GM23338 (cell line): ENCODE results near the gene SPARC. TPM values are rescaled to one million over a fixed set of nuclear protein-coding genes. Genes with fewer than 3 reads are reported as not detected.
A peak's percentile ranks its signal among the peaks of the same experiment; 100 is the strongest.

ENCODE experiments used
- ATAC-seq: fragments of 200-7000 bp; cut with Tn5 transposase; 3 replicates; pipeline ENCODE4 v1.9.1; 2020
- DNase-seq: peaks from one replicate; pipeline ENCODE4 v3.0.0-alpha.2; 2015; ENCODE audit warnings: low spot score
- H2AFZ ChIP-seq: fragments of 200-600 bp; sonication (generic); 2 replicates; pipeline ENCODE4 v1.8.0; 2016; ENCODE audit warnings: antibody characterized with exemption, mild to moderate bottlenecking, moderate library complexity
- H3F3A ChIP-seq: fragments of 200-600 bp; sonication (generic); replicated peaks from 2 replicates; pipeline ENCODE4 v1.8.0; 2017; ENCODE audit warnings: antibody characterized with exemption, mixed run types, low read depth
- H3K27ac ChIP-seq: fragments of 200-600 bp; sonication (generic); 2 replicates; pipeline ENCODE4 v1.6.1; 2016; ENCODE audit warnings: low read depth
- H3K27me3 ChIP-seq: fragments of 200-600 bp; sonication (generic); 2 replicates; pipeline ENCODE4 v1.8.0; 2016; ENCODE audit warnings: mild to moderate bottlenecking, mixed run types, moderate library complexity; ENCODE audit not compliant: insufficient read depth
- H3K36me3 ChIP-seq: fragments of 200-600 bp; sonication (generic); 2 replicates; pipeline ENCODE4 v1.8.0; 2016; ENCODE audit warnings: mild to moderate bottlenecking; ENCODE audit not compliant: insufficient read depth
- H3K4me1 ChIP-seq: fragments of 200-600 bp; sonication (generic); 2 replicates; pipeline ENCODE4 v1.8.0; 2016; ENCODE audit warnings: mild to moderate bottlenecking, moderate library complexity; ENCODE audit not compliant: insufficient read depth
- H3K4me2 ChIP-seq: fragments of 200-600 bp; sonication (generic); 2 replicates; pipeline ENCODE4 v1.7.1; 2017; ENCODE audit warnings: mixed run types
- H3K4me3 ChIP-seq: fragments of 200-600 bp; sonication (generic); 2 replicates; pipeline ENCODE4 v1.6.1; 2016; ENCODE audit warnings: mixed run types
- H3K79me2 ChIP-seq: fragments of 200-600 bp; sonication (generic); replicated peaks from 2 replicates; pipeline ENCODE4 v1.8.0; 2017; ENCODE audit warnings: mild to moderate bottlenecking; ENCODE audit not compliant: insufficient read depth
- H3K9me2 ChIP-seq: fragments of 200-600 bp; sonication (generic); 2 replicates; pipeline ENCODE4 v1.8.0; 2017; ENCODE audit not compliant: insufficient read depth
- H4K20me1 ChIP-seq: fragments of 200-600 bp; sonication (generic); replicated peaks from 2 replicates; pipeline ENCODE4 v1.8.0; 2017; ENCODE audit warnings: mild to moderate bottlenecking; ENCODE audit not compliant: insufficient read depth
- H3K27ac Mint-ChIP-seq: 2 replicates; pipeline ENCODE4 v1.8.0; 2020; ENCODE audit warnings: inconsistent platforms, mild to moderate bottlenecking, moderate library complexity, mixed read lengths
- H3K27me3 Mint-ChIP-seq: 3 replicates; pipeline ENCODE4 v1.8.0; 2022; ENCODE audit warnings: low read depth, mild to moderate bottlenecking, moderate library complexity, mixed read lengths, inconsistent platforms; ENCODE audit not compliant: insufficient read depth, poor library complexity
- H3K36me3 Mint-ChIP-seq: 3 replicates; pipeline ENCODE4 v1.8.0; 2021; ENCODE audit warnings: low read depth, mild to moderate bottlenecking, inconsistent platforms, moderate library complexity, mixed read lengths
- H3K4me1 Mint-ChIP-seq: 3 replicates; pipeline ENCODE4 v1.8.0; 2020; ENCODE audit warnings: mild to moderate bottlenecking, inconsistent platforms, mixed read lengths
- H3K4me3 Mint-ChIP-seq: 3 replicates; pipeline ENCODE4 v1.8.0; 2021; ENCODE audit warnings: moderate library complexity, mild to moderate bottlenecking, inconsistent platforms, mixed read lengths
- H3K9me3 Mint-ChIP-seq: 3 replicates; pipeline ENCODE4 v1.8.0; 2020; ENCODE audit warnings: moderate library complexity, mild to moderate bottlenecking, inconsistent platforms, mixed read lengths
- CREB1 ChIP-seq: fragments of 250-450 bp; sonication (Bioruptor Pico); IDR thresholded peaks from 2 replicates; pipeline ENCODE4 v1.5.0; 2020; ENCODE audit warnings: low read depth, mild to moderate bottlenecking, moderate library complexity
- EZH2 ChIP-seq: fragments of 200-600 bp; sonication (generic); IDR thresholded peaks from one replicate; pipeline ENCODE4 v1.8.0; 2017; ENCODE audit warnings: antibody characterized with exemption, mild to moderate bottlenecking, low read depth; ENCODE audit not compliant: unreplicated experiment
- EZH2phosphoT487 ChIP-seq: fragments of 200-600 bp; sonication (generic); IDR thresholded peaks from one replicate; pipeline ENCODE4 v1.8.1; 2018; ENCODE audit warnings: antibody characterized with exemption; ENCODE audit not compliant: unreplicated experiment
- JUNB ChIP-seq: IDR thresholded peaks from one replicate; pipeline ENCODE4 v1.6.1; 2016; ENCODE audit warnings: antibody characterized with exemption; ENCODE audit not compliant: unreplicated experiment
- NANOG ChIP-seq: IDR thresholded peaks from 2 replicates; pipeline ENCODE4 v1.6.1; 2016; ENCODE audit warnings: antibody characterized with exemption, borderline replicate concordance
- STAT1 ChIP-seq: IDR thresholded peaks from one replicate; pipeline ENCODE4 v1.6.1; 2016; ENCODE audit warnings: antibody characterized with exemption; ENCODE audit not compliant: unreplicated experiment
- ZNF114 ChIP-seq: fragments of 250-450 bp; sonication (Bioruptor Pico); IDR thresholded peaks from 2 replicates; pipeline ENCODE4 v1.5.0; 2020; ENCODE audit warnings: mild to moderate bottlenecking, moderate library complexity
- ZNF331 ChIP-seq: fragments of 250-450 bp; sonication (Bioruptor Pico); IDR thresholded peaks from 2 replicates; pipeline ENCODE4 v1.5.0; 2020; ENCODE audit warnings: low read depth, mild to moderate bottlenecking, moderate library complexity
- ZNF462 ChIP-seq: fragments of 250-450 bp; sonication (Bioruptor Pico); IDR thresholded peaks from 2 replicates; pipeline ENCODE4 v1.5.0; 2020; ENCODE audit warnings: mild to moderate bottlenecking, moderate library complexity
- polyA plus RNA-seq: library from polyadenylated mRNA; unstranded; fragments of >200 nt; fragmentation: Nextera tagmentation; extraction: Ambion mirVana; gene quantifications from 2 replicates; pipeline ENCODE4 v1.2.1, GENCODE V29; 2016
- total RNA-seq: library from RNA; depleted of rRNA; stranded (reverse); fragments of >200 nt; shearing (Covaris generic); gene quantifications from 2 replicates; pipeline ENCODE4 v1.2.3, GENCODE V29; 2014
- TF ChIP-seq, protein P1 (sequence below): IDR thresholded peaks from one replicate; pipeline ENCODE4 v1.6.1; 2018; ENCODE audit warnings: antibody characterized with exemption; ENCODE audit not compliant: unreplicated experiment
- TF ChIP-seq, protein P2 (sequence below): IDR thresholded peaks from 2 replicates; pipeline ENCODE4 v1.6.1; 2016; ENCODE audit warnings: antibody characterized with exemption

SPARC gene
- total and polyA plus RNA-seq, 2 experiments from 2014 or later, result 218 to 225 TPM

DNA sequence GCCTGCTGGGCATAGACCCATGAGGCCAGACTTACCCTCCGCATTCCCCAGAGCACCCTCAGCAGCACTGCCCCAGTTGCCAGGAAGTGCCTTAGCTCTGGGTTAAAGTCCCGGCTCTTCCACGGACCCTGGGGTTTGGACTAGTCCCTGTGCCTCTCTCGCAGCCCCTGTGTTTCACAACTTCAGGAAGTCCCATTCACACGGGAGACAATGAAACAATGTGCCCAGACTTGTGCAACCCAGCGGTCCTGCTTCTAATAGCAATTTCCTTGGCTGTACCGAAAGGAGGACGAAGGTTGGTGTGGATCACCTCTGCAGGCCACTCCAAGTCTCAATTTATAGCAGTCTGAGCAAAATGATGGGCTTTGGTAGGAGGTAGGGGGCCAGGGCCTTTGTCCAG is 53.8 kb downstream of the SPARC start:
- Mint-ChIP-seq H3K4me3 (no peak overlapping the region), H3K27me3 (peaks cover 2% of the 10 kb centered on the region), H3K36me3 (no peaks in the 10 kb centered on the region), H3K4me1 (peaks cover 5% of the 10 kb centered on the region), H3K9me3 (no peaks in the 10 kb centered on the region; the same call in 2 of the 3 replicates), H3K27ac (no peak overlapping the region)
- no peak; the same call in 2 of the 3 replicates for ATAC-seq
- no peaks in the 10 kb centered on the region for H3K79me2 ChIP-seq
- no peaks in the 10 kb centered on the region for H4K20me1 ChIP-seq
- H3K27me3 ChIP-seq, result no peaks in the 10 kb centered on the region
- no peak overlapping the region; the same call in 1 of the 2 replicates for H2AFZ ChIP-seq
- H3K4me3 ChIP-seq, result no peak overlapping the region
- H3K36me3 ChIP-seq, result no peaks in the 10 kb centered on the region
- no peaks in the 10 kb centered on the region; the same call in 1 of the 2 replicates for H3K4me1 ChIP-seq
- no peak for DNase-seq
- no peak overlapping the region for H3K27ac ChIP-seq
- no peaks in the 10 kb centered on the region for H3K9me2 ChIP-seq
- no peaks in the 10 kb centered on the region for H3F3A ChIP-seq
- TF ChIP-seq, protein P1, sequence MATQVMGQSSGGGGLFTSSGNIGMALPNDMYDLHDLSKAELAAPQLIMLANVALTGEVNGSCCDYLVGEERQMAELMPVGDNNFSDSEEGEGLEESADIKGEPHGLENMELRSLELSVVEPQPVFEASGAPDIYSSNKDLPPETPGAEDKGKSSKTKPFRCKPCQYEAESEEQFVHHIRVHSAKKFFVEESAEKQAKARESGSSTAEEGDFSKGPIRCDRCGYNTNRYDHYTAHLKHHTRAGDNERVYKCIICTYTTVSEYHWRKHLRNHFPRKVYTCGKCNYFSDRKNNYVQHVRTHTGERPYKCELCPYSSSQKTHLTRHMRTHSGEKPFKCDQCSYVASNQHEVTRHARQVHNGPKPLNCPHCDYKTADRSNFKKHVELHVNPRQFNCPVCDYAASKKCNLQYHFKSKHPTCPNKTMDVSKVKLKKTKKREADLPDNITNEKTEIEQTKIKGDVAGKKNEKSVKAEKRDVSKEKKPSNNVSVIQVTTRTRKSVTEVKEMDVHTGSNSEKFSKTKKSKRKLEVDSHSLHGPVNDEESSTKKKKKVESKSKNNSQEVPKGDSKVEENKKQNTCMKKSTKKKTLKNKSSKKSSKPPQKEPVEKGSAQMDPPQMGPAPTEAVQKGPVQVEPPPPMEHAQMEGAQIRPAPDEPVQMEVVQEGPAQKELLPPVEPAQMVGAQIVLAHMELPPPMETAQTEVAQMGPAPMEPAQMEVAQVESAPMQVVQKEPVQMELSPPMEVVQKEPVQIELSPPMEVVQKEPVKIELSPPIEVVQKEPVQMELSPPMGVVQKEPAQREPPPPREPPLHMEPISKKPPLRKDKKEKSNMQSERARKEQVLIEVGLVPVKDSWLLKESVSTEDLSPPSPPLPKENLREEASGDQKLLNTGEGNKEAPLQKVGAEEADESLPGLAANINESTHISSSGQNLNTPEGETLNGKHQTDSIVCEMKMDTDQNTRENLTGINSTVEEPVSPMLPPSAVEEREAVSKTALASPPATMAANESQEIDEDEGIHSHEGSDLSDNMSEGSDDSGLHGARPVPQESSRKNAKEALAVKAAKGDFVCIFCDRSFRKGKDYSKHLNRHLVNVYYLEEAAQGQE, result no peak
- TF ChIP-seq CREB1 (CRISPR knock-in tag) (no peak), ZNF331 (CRISPR knock-in tag) (no peak)
- no peak overlapping the region for H3K4me2 ChIP-seq

- Histone ChIP-seq H3K36me3 (no peaks in the 10 kb centered on the region), H3K27me3 (no peaks in the 10 kb centered on the region), H3K4me3 (no peak overlapping the region), H3K79me2 (no peaks in the 10 kb centered on the region), H3K4me1 (no peaks in the 10 kb centered on the region; the same call in 1 of the 2 replicates), H2AFZ (no peak overlapping the region; the same call in 1 of the 2 replicates), H3K9me2 (no peaks in the 10 kb centered on the region), H3K27ac (no peak overlapping the region), H3K4me2 (no peak overlapping the region), H3F3A (no peaks in the 10 kb centered on the region), H4K20me1 (no peaks in the 10 kb centered on the region)
- ATAC-seq, result no peak; the same call in 2 of the 3 replicates
- Mint-ChIP-seq H3K27ac (peak overlapping the region; percentile 8; the same call in 1 of the 2 replicates), H3K4me1 (peaks cover 2% of the 10 kb centered on the region; the same call in 2 of the 3 replicates), H3K27me3 (peaks cover 2% of the 10 kb centered on the region), H3K4me3 (no peak overlapping the region), H3K36me3 (no peaks in the 10 kb centered on the region), H3K9me3 (no peaks in the 10 kb centered on the region; the same call in 2 of the 3 replicates)
- DNase-seq, result no peak
- no peak for TF ChIP-seq STAT1
- TF ChIP-seq ZNF462 (CRISPR knock-in tag), result no peak
- TF ChIP-seq, protein P2, sequence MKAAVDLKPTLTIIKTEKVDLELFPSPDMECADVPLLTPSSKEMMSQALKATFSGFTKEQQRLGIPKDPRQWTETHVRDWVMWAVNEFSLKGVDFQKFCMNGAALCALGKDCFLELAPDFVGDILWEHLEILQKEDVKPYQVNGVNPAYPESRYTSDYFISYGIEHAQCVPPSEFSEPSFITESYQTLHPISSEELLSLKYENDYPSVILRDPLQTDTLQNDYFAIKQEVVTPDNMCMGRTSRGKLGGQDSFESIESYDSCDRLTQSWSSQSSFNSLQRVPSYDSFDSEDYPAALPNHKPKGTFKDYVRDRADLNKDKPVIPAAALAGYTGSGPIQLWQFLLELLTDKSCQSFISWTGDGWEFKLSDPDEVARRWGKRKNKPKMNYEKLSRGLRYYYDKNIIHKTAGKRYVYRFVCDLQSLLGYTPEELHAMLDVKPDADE, result no peak
- TF ChIP-seq EZH2phosphoT487, result no peak
- no peak for TF ChIP-seq EZH2
- no peak for TF ChIP-seq ZNF114
- TF ChIP-seq NANOG, result no peak
- TF ChIP-seq JUNB, result no peak
- no peak for TF ChIP-seq CREB1 (CRISPR knock-in tag)
Observed at GRCh38 chr5:151632524-151632923, 54.2 kb downstream of the SPARC start.
